Measurements from ENCODE around the gene C8A. TPM values are rescaled to one million over a fixed set of nuclear protein-coding genes. Genes with fewer than 3 reads are reported as not detected.

C8A gene
- polyA plus RNA-seq, 3 donors, result not detected

GRCh38 chr1:56939209-56939608 lies 84.6 kb downstream of the C8A start:
- Histone ChIP-seq H3K4me2 (replicated peaks; ENCODE audit: extremely low read depth, low read length, poor library complexity, severe bottlenecking) (no peak overlapping the region), H4K20me1 (ENCODE audit: insufficient read depth, low read length) (no peaks in the 10 kb centered on the region), H3K79me2 (ENCODE audit: insufficient read depth, low read length) (no peaks in the 10 kb centered on the region), H3K4me3 (replicated peaks in 1 of 3; ENCODE audit: low read depth in 2 of 3, low read length in 3 of 3) (no peak overlapping the region), H2AFZ (ENCODE audit: insufficient read depth, low read depth, low read length, poor library complexity, severe bottlenecking) (no peak overlapping the region), H3K9me3 (replicated peaks in 1 of 2; ENCODE audit: control insufficient read depth in 1 of 2, insufficient read depth in 1 of 2, low read length in 2 of 2) (no peaks in the 10 kb centered on the region), H3K4me1 (ENCODE audit: control insufficient read depth in 1 of 2, insufficient read depth in 2 of 2, low read length in 2 of 2) (no peaks in the 10 kb centered on the region), H3K27me3 (ENCODE audit: control insufficient read depth in 2 of 2, insufficient read depth in 2 of 2, low read length in 2 of 2) (no peaks in the 10 kb centered on the region), H3K9ac (ENCODE audit: insufficient read depth, low read length, poor library complexity, severe bottlenecking) (no peak overlapping the region), H3K36me3 (replicated peaks in 1 of 2; ENCODE audit: control insufficient read depth in 1 of 2, insufficient read depth in 2 of 2, low read length in 2 of 2) (no peaks in the 10 kb centered on the region), H3K27ac (ENCODE audit: low read depth in 1 of 2, low read length in 2 of 2) (no peak overlapping the region)
- TF ChIP-seq, protein P1, sequence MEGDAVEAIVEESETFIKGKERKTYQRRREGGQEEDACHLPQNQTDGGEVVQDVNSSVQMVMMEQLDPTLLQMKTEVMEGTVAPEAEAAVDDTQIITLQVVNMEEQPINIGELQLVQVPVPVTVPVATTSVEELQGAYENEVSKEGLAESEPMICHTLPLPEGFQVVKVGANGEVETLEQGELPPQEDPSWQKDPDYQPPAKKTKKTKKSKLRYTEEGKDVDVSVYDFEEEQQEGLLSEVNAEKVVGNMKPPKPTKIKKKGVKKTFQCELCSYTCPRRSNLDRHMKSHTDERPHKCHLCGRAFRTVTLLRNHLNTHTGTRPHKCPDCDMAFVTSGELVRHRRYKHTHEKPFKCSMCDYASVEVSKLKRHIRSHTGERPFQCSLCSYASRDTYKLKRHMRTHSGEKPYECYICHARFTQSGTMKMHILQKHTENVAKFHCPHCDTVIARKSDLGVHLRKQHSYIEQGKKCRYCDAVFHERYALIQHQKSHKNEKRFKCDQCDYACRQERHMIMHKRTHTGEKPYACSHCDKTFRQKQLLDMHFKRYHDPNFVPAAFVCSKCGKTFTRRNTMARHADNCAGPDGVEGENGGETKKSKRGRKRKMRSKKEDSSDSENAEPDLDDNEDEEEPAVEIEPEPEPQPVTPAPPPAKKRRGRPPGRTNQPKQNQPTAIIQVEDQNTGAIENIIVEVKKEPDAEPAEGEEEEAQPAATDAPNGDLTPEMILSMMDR (IDR thresholded peaks at IDR 0.05), result no peak
- DNase-seq, result no peak
- Mint-ChIP-seq H3K27me3 (ENCODE audit: low read depth in 3 of 3) (peaks cover 4 to 12% (median 12%) of the 10 kb centered on the region in 3 donors), H3K9me3 (peaks cover 0 to 3% (median 0%) of the 10 kb centered on the region in 7 donors), H3K4me1 (no peaks in the 10 kb centered on the region), H3K36me3 (no peaks in the 10 kb centered on the region), H3K27ac (no peak overlapping the region), H3K4me3 (no peak overlapping the region)
- WGBS (ENCODE audit: insufficient coverage), result 80% methylated on average over 1 of the region's 2 CpGs
- intact Hi-C loops (cut with micrococcal nuclease), result no loop called here

GRCh38 chr1:56940039-56940438 lies 85.4 kb downstream of the C8A start:
- H3K4me2 ChIP-seq (replicated peaks; ENCODE audit: extremely low read depth, low read length, poor library complexity, severe bottlenecking), result no peak overlapping the region
- no peak overlapping the region for H3K4me3 ChIP-seq (replicated peaks in 1 of 3; ENCODE audit: low read depth in 2 of 3, low read length in 3 of 3)
- H3K79me2 ChIP-seq (ENCODE audit: insufficient read depth, low read length), result no peaks in the 10 kb centered on the region
- intact Hi-C loops (cut with micrococcal nuclease), result no loop called here
- Mint-ChIP-seq H3K4me1 (no peaks in the 10 kb centered on the region), H3K36me3 (no peaks in the 10 kb centered on the region), H3K27ac (no peak overlapping the region), H3K27me3 (ENCODE audit: low read depth in 3 of 3) (peaks cover 2 to 11% (median 11%) of the 10 kb centered on the region in 3 donors), H3K4me3 (no peak overlapping the region), H3K9me3 (peaks cover 0 to 3% (median 0%) of the 10 kb centered on the region in 7 donors)
- no peaks in the 10 kb centered on the region for H3K4me1 ChIP-seq (ENCODE audit: control insufficient read depth in 1 of 2, insufficient read depth in 2 of 2, low read length in 2 of 2)
- TF ChIP-seq, protein P1 (IDR thresholded peaks at IDR 0.05), result no peak
- H2AFZ ChIP-seq (ENCODE audit: insufficient read depth, low read depth, low read length, poor library complexity, severe bottlenecking), result no peak overlapping the region
- no peak for DNase-seq
- H3K36me3 ChIP-seq (replicated peaks in 1 of 2; ENCODE audit: control insufficient read depth in 1 of 2, insufficient read depth in 2 of 2, low read length in 2 of 2), result no peaks in the 10 kb centered on the region
- no CpG with 5 or more reads among the region's 1 CpG for WGBS (ENCODE audit: insufficient coverage)
- H4K20me1 ChIP-seq (ENCODE audit: insufficient read depth, low read length), result no peaks in the 10 kb centered on the region
- no peak overlapping the region for H3K9ac ChIP-seq (ENCODE audit: insufficient read depth, low read length, poor library complexity, severe bottlenecking)
- H3K9me3 ChIP-seq (replicated peaks in 1 of 2; ENCODE audit: control insufficient read depth in 1 of 2, insufficient read depth in 1 of 2, low read length in 2 of 2), result no peaks in the 10 kb centered on the region
- H3K27ac ChIP-seq (ENCODE audit: low read depth in 1 of 2, low read length in 2 of 2), result no peak overlapping the region
- no peaks in the 10 kb centered on the region for H3K27me3 ChIP-seq (ENCODE audit: control insufficient read depth in 2 of 2, insufficient read depth in 2 of 2, low read length in 2 of 2)
